HCT116 (cell line): ENCODE data around the gene NUDT4B.
"Not testable (repeated sequence)": the region's sequence is repeated elsewhere in the genome, so short reads cannot be mapped to it uniquely, and the experiment has no call there.

Experiments used
- CTCF ChIP-seq, 3 experiments: fragments of 200-600 bp in 1 of 3; sonication (generic) in 1 of 3; IDR thresholded peaks in 2 of 3; conservative IDR thresholded peaks in 1 of 3; 2 replicates each; pipeline ENCODE4 v1.5.1; 2012 to 2017; ENCODE audit warnings: low read depth in 2 of 3, low read length in 2 of 3, antibody characterized with exemption in 1 of 3, borderline replicate concordance in 1 of 3, control low read depth in 1 of 3, mild to moderate bottlenecking in 1 of 3, mixed read lengths in 1 of 3, mixed run types in 1 of 3, moderate library complexity in 1 of 3; ENCODE audit not compliant: insufficient read depth in 1 of 3
- FOSL1 ChIP-seq: IDR thresholded peaks from 2 replicates; pipeline ENCODE4 v1.6.1; 2012; ENCODE audit warnings: low read depth
- JUND ChIP-seq: IDR thresholded peaks from 2 replicates; pipeline ENCODE4 v1.6.1; 2012

- TF ChIP-seq JUND; FOSL1; CTCF (IDR thresholded peaks at IDR 0.05 in 2 of 3, conservative IDR thresholded peaks at IDR 0.05 in 1 of 3; ENCODE audit: borderline replicate concordance in 1 of 3, insufficient read depth in 1 of 3, low read depth in 2 of 3, low read length in 2 of 3): not testable (repeated sequence)
Observed at GRCh38 chr1:148748563-148749334, at the start of gene NUDT4B.
